ENCODE data around the gene TPD52L2.

GRCh38 chr20:63893999-63894357, 28.9 kb downstream of the TPD52L2 start:
- TF ChIP-seq POLR2A (IDR thresholded peaks at IDR 0.05; ENCODE audit: low read length): no peak
- no peak for TF ChIP-seq GATA1 (IDR thresholded peaks at IDR 0.05; ENCODE audit: low read depth, low read length)

All from erythroblast (primary cell).